ENCODE results near the gene AQP3.

DNA sequence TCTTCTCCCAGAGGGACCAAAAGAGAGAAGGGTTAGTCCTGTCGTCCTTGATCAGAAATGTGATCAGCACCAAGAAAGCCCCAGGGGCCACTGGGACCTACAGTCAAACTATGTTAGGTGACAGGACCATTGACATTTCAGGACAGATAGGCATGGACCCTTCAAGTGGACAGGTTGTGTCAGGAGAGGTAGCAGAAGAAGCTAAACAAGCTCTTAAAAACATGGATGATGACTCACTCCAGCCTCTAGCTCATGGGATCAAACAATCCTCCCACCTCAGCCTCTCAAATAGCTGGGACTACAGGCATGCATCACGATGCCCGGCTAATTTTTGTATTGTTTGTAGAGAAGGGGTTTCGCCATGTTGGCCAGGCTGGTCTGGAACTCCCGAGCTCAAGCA is 2.3 kb upstream of the AQP3 start:
- TF ChIP-seq, protein P1, sequence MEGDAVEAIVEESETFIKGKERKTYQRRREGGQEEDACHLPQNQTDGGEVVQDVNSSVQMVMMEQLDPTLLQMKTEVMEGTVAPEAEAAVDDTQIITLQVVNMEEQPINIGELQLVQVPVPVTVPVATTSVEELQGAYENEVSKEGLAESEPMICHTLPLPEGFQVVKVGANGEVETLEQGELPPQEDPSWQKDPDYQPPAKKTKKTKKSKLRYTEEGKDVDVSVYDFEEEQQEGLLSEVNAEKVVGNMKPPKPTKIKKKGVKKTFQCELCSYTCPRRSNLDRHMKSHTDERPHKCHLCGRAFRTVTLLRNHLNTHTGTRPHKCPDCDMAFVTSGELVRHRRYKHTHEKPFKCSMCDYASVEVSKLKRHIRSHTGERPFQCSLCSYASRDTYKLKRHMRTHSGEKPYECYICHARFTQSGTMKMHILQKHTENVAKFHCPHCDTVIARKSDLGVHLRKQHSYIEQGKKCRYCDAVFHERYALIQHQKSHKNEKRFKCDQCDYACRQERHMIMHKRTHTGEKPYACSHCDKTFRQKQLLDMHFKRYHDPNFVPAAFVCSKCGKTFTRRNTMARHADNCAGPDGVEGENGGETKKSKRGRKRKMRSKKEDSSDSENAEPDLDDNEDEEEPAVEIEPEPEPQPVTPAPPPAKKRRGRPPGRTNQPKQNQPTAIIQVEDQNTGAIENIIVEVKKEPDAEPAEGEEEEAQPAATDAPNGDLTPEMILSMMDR (IDR thresholded peaks at IDR 0.05), result no peak
- TF ChIP-seq ZFX (IDR thresholded peaks at IDR 0.05; ENCODE audit: borderline replicate concordance), result no peak

All from 22Rv1 (cell line).